ENCODE results near the gene DEGS2. TPM values are rescaled to one million over a fixed set of nuclear protein-coding genes. Genes with fewer than 3 reads are reported as not detected.
A peak's percentile ranks its signal among the peaks of the same experiment; 100 is the strongest.
"Not testable (repeated sequence)": the region's sequence is repeated elsewhere in the genome, so short reads cannot be mapped to it uniquely, and the experiment has no call there.

Gene DEGS2
- under 1 TPM; 0.52 to 0.99 TPM for total RNA-seq

GRCh38 chr14:100159094-100159864 lies at the start of gene DEGS2:
Gene DEGS2 (minus strand): TSS chr14:100159645. CDS start chr14:100159587, 58 bp downstream.
- intact Hi-C loops (cut with micrococcal nuclease), result loop anchor here (2.0 to 5.0 kb wide), 2 partner anchors 34 to 102 kb away; no protein-coding TSS in a partner anchor
- Mint-ChIP-seq H3K4me1 (ENCODE audit: low read depth) (no peaks in the 10 kb centered on the region), H3K4me3 (peak within 1 kb of the TSS; percentile 71), H3K27ac (no peak within 1 kb of the TSS), H3K27me3 (ENCODE audit: low read depth) (peaks cover 21% of the 10 kb centered on the region), H3K9me3 (peaks cover 9% of the 10 kb centered on the region), H3K36me3 (ENCODE audit: low read depth) (peaks cover 4% of the 10 kb centered on the region)
- peak; percentile 69 for DNase-seq
- CTCF ChIA-PET, result no interaction called here

GRCh38 chr14:100208136-100208535 lies 48.7 kb upstream of the DEGS2 start:
- H3K36me3 Mint-ChIP-seq (ENCODE audit: low read depth); DNase-seq; H3K4me3 Mint-ChIP-seq; H3K9me3 Mint-ChIP-seq; H3K27me3 Mint-ChIP-seq (ENCODE audit: low read depth); CTCF ChIA-PET; H3K27ac Mint-ChIP-seq; intact Hi-C loops (cut with micrococcal nuclease): not testable (repeated sequence)
- H3K4me1 Mint-ChIP-seq (ENCODE audit: low read depth), result peaks cover 11% of the 10 kb centered on the region

GRCh38 chr14:100207588-100207987 lies 48.1 kb upstream of the DEGS2 start:
- H3K27ac Mint-ChIP-seq; H3K9me3 Mint-ChIP-seq; intact Hi-C loops (cut with micrococcal nuclease); CTCF ChIA-PET; H3K4me3 Mint-ChIP-seq; DNase-seq; H3K27me3 Mint-ChIP-seq (ENCODE audit: low read depth); H3K36me3 Mint-ChIP-seq (ENCODE audit: low read depth); H3K4me1 Mint-ChIP-seq (ENCODE audit: low read depth): not testable (repeated sequence)

- H3K36me3 Mint-ChIP-seq (ENCODE audit: low read depth); intact Hi-C loops (cut with micrococcal nuclease); H3K4me3 Mint-ChIP-seq; H3K9me3 Mint-ChIP-seq; H3K27me3 Mint-ChIP-seq (ENCODE audit: low read depth); DNase-seq; H3K27ac Mint-ChIP-seq; H3K4me1 Mint-ChIP-seq (ENCODE audit: low read depth): not testable (repeated sequence)
- CTCF ChIA-PET, result interaction anchor here (0.8 to 1.2 kb wide), 3 partner anchors 12 to 59 kb away, joined by 3 to 6 read pairs (median 5); no protein-coding TSS in a partner anchor
Measured at GRCh38 chr14:100204835-100205167, 45.4 kb upstream of the DEGS2 start.

- H3K4me3 Mint-ChIP-seq, result no peak overlapping the region
- intact Hi-C loops (cut with micrococcal nuclease), result no loop called here
- no peaks in the 10 kb centered on the region for H3K4me1 Mint-ChIP-seq (ENCODE audit: low read depth)
- H3K9me3 Mint-ChIP-seq, result no peaks in the 10 kb centered on the region
- no peaks in the 10 kb centered on the region for H3K36me3 Mint-ChIP-seq (ENCODE audit: low read depth)
- H3K27me3 Mint-ChIP-seq (ENCODE audit: low read depth), result no peaks in the 10 kb centered on the region
- no peak overlapping the region for H3K27ac Mint-ChIP-seq
- CTCF ChIA-PET, result interaction anchor here (0.8 to 1.2 kb wide), 3 partner anchors 11 to 60 kb away, joined by 3 to 6 read pairs (median 5); no protein-coding TSS in a partner anchor
- DNase-seq, result no peak
Measured at GRCh38 chr14:100203962-100204834, 44.8 kb upstream of the DEGS2 start.

- Mint-ChIP-seq H3K4me3 (no peak overlapping the region), H3K27me3 (ENCODE audit: low read depth) (no peaks in the 10 kb centered on the region), H3K9me3 (no peaks in the 10 kb centered on the region), H3K36me3 (ENCODE audit: low read depth) (no peaks in the 10 kb centered on the region), H3K27ac (no peak overlapping the region), H3K4me1 (ENCODE audit: low read depth) (no peaks in the 10 kb centered on the region)
- CTCF ChIA-PET, result interaction anchor here (1.7 kb wide), 1 partner anchor 9 kb away, joined by 8 read pairs; no protein-coding TSS in a partner anchor
- intact Hi-C loops (cut with micrococcal nuclease), result no loop called here
- DNase-seq, result no peak
Measured at GRCh38 chr14:100203146-100203545, 43.7 kb upstream of the DEGS2 start.

GRCh38 chr14:100202712-100203111 lies 43.3 kb upstream of the DEGS2 start:
- Mint-ChIP-seq H3K9me3 (no peaks in the 10 kb centered on the region), H3K27me3 (ENCODE audit: low read depth) (no peaks in the 10 kb centered on the region), H3K4me1 (ENCODE audit: low read depth) (no peaks in the 10 kb centered on the region), H3K36me3 (ENCODE audit: low read depth) (no peaks in the 10 kb centered on the region), H3K4me3 (no peak overlapping the region), H3K27ac (no peak overlapping the region)
- intact Hi-C loops (cut with micrococcal nuclease), result no loop called here
- CTCF ChIA-PET, result interaction anchor here (1.7 kb wide), 1 partner anchor 10 kb away, joined by 8 read pairs; no protein-coding TSS in a partner anchor
- no peak for DNase-seq

- Mint-ChIP-seq H3K4me1 (ENCODE audit: low read depth) (no peaks in the 10 kb centered on the region), H3K27ac (no peak overlapping the region), H3K4me3 (no peak overlapping the region), H3K9me3 (no peaks in the 10 kb centered on the region), H3K36me3 (ENCODE audit: low read depth) (no peaks in the 10 kb centered on the region), H3K27me3 (ENCODE audit: low read depth) (no peaks in the 10 kb centered on the region)
- DNase-seq, result no peak
- CTCF ChIA-PET, result no interaction called here
- intact Hi-C loops (cut with micrococcal nuclease), result no loop called here
Measured at GRCh38 chr14:100201701-100202100, 42.3 kb upstream of the DEGS2 start.

- intact Hi-C loops (cut with micrococcal nuclease), result no loop called here
Measured at GRCh38 chr14:100200311-100200710, 40.9 kb upstream of the DEGS2 start.

GRCh38 chr14:100199240-100199860 lies 39.9 kb upstream of the DEGS2 start:
- Mint-ChIP-seq H3K4me3 (no peak overlapping the region), H3K27ac (no peak overlapping the region), H3K4me1 (ENCODE audit: low read depth) (peaks cover under 1% of the 10 kb centered on the region), H3K9me3 (no peaks in the 10 kb centered on the region), H3K27me3 (ENCODE audit: low read depth) (no peaks in the 10 kb centered on the region), H3K36me3 (ENCODE audit: low read depth) (no peaks in the 10 kb centered on the region)
- CTCF ChIA-PET, result no interaction called here
- DNase-seq, result no peak
- intact Hi-C loops (cut with micrococcal nuclease), result no loop called here

More at GRCh38 chr14:100200311-100200710, 40.9 kb upstream of the DEGS2 start:
- H3K4me1 Mint-ChIP-seq (ENCODE audit: low read depth), result no peaks in the 10 kb centered on the region
- no peak overlapping the region for H3K27ac Mint-ChIP-seq
- no peak overlapping the region for H3K4me3 Mint-ChIP-seq
- H3K27me3 Mint-ChIP-seq (ENCODE audit: low read depth), result no peaks in the 10 kb centered on the region
- CTCF ChIA-PET, result no interaction called here
- H3K36me3 Mint-ChIP-seq (ENCODE audit: low read depth), result no peaks in the 10 kb centered on the region
- H3K9me3 Mint-ChIP-seq, result no peaks in the 10 kb centered on the region
- no peak for DNase-seq

- Mint-ChIP-seq H3K4me3 (peak overlapping the region; percentile 75), H3K4me1 (ENCODE audit: low read depth) (peaks cover 10% of the 10 kb centered on the region), H3K27ac (peak overlapping the region; percentile 94), H3K36me3 (ENCODE audit: low read depth) (no peaks in the 10 kb centered on the region), H3K27me3 (ENCODE audit: low read depth) (no peaks in the 10 kb centered on the region), H3K9me3 (no peaks in the 10 kb centered on the region)
- peak; percentile 31 for DNase-seq
- CTCF ChIA-PET, result interaction anchor here (0.6 to 4.1 kb wide), 46 partner anchors 9 to 398 kb away, joined by 3 to 39 read pairs (median 5); no protein-coding TSS in a partner anchor
- intact Hi-C loops (cut with micrococcal nuclease), result loop anchor here (1.0 to 5.0 kb wide), 14 partner anchors 21 to 510 kb away; partner anchors contain the start of genes DEGS2, EML1 and WDR25
Measured at GRCh38 chr14:100193417-100194357, 34.2 kb upstream of the DEGS2 start.
